SK-N-SH (cell line): Measurements from ENCODE around the gene ZCRB1. TPM values are rescaled to one million over a fixed set of nuclear protein-coding genes. Genes with fewer than 3 reads are reported as not detected.

ENCODE experiments used
- CTCF ChIA-PET: fragments of 300-600, 350-600 bp; formaldehyde crosslinking; extraction: SDS; loops from one replicate; lab custom pipeline; 2021; lab: Yijun Ruan, JAX
- POLR2A ChIA-PET: fragments of 350-600 bp; sonication (Branson Sonifier 250); formaldehyde crosslinking; extraction: SDS; loops from one replicate; lab custom pipeline; 2020; ENCODE audit warnings: antibody characterized with exemption, inconsistent platforms; lab: Yijun Ruan, JAX
- DNase-seq: peaks from one replicate; pipeline ENCODE4 v3.0.0; 2012
- H2AFZ ChIP-seq: fragments of 200-600 bp; sonication (generic); 2 replicates; pipeline ENCODE4 v1.8.1; 2016; ENCODE audit warnings: antibody characterized with exemption, mild to moderate bottlenecking, low read depth
- H3F3A ChIP-seq: fragments of 200-600 bp; sonication (generic); replicated peaks from 2 replicates; pipeline ENCODE3; 2016; ENCODE audit warnings: antibody characterized with exemption, mild to moderate bottlenecking; ENCODE audit not compliant: insufficient read depth
- H3K27ac ChIP-seq, 2 experiments: fragments of 200-500 bp in 1 of 2; fragments of 200-600 bp in 1 of 2; sonication (Bioruptor generic) in 1 of 2; sonication (generic), shearing (Covaris generic) in 1 of 2; 2 replicates each; pipeline versions ENCODE4 v1.5.1 to v1.6.1; 2014 to 2016; ENCODE audit warnings: low read depth in 2 of 2, inconsistent platforms in 1 of 2, low read length in 1 of 2, mild to moderate bottlenecking in 1 of 2, mixed read lengths in 1 of 2
- H3K27me3 ChIP-seq: fragments of 200-600 bp; sonication (generic), shearing (Covaris generic); 2 replicates; pipeline ENCODE4 v1.6.1; 2016; ENCODE audit warnings: mixed run types; ENCODE audit not compliant: insufficient read depth
- H3K36me3 ChIP-seq, 2 experiments: fragments of 200-500 bp in 1 of 2; fragments of 200-600 bp in 1 of 2; sonication (Bioruptor generic) in 1 of 2; sonication (generic) in 1 of 2; replicated peaks in 1 of 2; 2 replicates each; pipeline versions ENCODE3 to v1.5.1; 2014 to 2016; ENCODE audit warnings: low read length in 1 of 2, mild to moderate bottlenecking in 1 of 2; ENCODE audit not compliant: insufficient read depth in 2 of 2, control insufficient read depth in 1 of 2
- H3K4me1 ChIP-seq, 2 experiments: fragments of 200-500 bp in 1 of 2; fragments of 200-600 bp in 1 of 2; sonication (Bioruptor generic) in 1 of 2; sonication (generic), shearing (Covaris generic) in 1 of 2; 2 replicates each; pipeline versions ENCODE4 v1.5.1 to v1.6.1; 2014 to 2016; ENCODE audit warnings: low read depth in 1 of 2, low read length in 1 of 2, mixed run types in 1 of 2; ENCODE audit not compliant: insufficient read depth in 2 of 2, control insufficient read depth in 1 of 2
- H3K4me2 ChIP-seq: fragments of 200-600 bp; sonication (generic), shearing (Covaris generic); 2 replicates; pipeline ENCODE4 v1.6.1; 2017; ENCODE audit warnings: mixed run types
- H3K4me3 ChIP-seq, 2 experiments: fragments of 200-500 bp in 1 of 2; fragments of 200-600 bp in 1 of 2; sonication (Bioruptor generic) in 1 of 2; sonication (generic), shearing (Covaris generic) in 1 of 2; 2 replicates each; pipeline versions ENCODE4 v1.5.1 to v1.8.1; 2014 to 2016; ENCODE audit warnings: low read depth in 2 of 2, inconsistent platforms in 1 of 2, low read length in 1 of 2, mild to moderate bottlenecking in 1 of 2, mixed read lengths in 1 of 2, moderate library complexity in 1 of 2
- H3K79me2 ChIP-seq: fragments of 200-600 bp; sonication (generic); 2 replicates; pipeline ENCODE4 v1.8.1; 2017; ENCODE audit warnings: mild to moderate bottlenecking; ENCODE audit not compliant: insufficient read depth
- H3K9ac ChIP-seq: fragments of 200-600 bp; sonication (generic); 2 replicates; pipeline ENCODE4 v1.6.1; 2017; ENCODE audit warnings: mixed run types
- H3K9me2 ChIP-seq: fragments of 200-600 bp; sonication (generic); 2 replicates; pipeline ENCODE4 v1.6.1; 2017; ENCODE audit warnings: mixed run types
- H3K9me3 ChIP-seq: fragments of 200-600 bp; sonication (generic); 2 replicates; pipeline ENCODE4 v1.6.1; 2017; ENCODE audit warnings: mixed run types, mild to moderate bottlenecking, moderate library complexity
- H4K20me1 ChIP-seq: fragments of 200-600 bp; sonication (generic); 2 replicates; pipeline ENCODE4 v1.6.1; 2017; ENCODE audit warnings: mild to moderate bottlenecking, mixed run types; ENCODE audit not compliant: insufficient read depth
- CHD2 ChIP-seq: fragments of 150-350 bp; IDR thresholded peaks from 2 replicates; pipeline ENCODE4 v1.6.1; 2018; ENCODE audit warnings: low read length; ENCODE audit not compliant: partially characterized antibody
- CTCF ChIP-seq: fragments of 200-600 bp; sonication (generic); IDR thresholded peaks from 2 replicates; pipeline ENCODE4 v1.6.1; 2017; ENCODE audit warnings: antibody characterized with exemption, mild to moderate bottlenecking, moderate library complexity
- FOSL2 ChIP-seq: IDR thresholded peaks from 2 replicates; pipeline ENCODE4 v1.4.0; 2012; ENCODE audit warnings: low read depth, mild to moderate bottlenecking, moderate library complexity, borderline replicate concordance
- FOXJ3 ChIP-seq: sonication (generic); formaldehyde crosslinking; IDR thresholded peaks from 2 replicates; pipeline ENCODE4 v1.5.1; 2020; ENCODE audit warnings: mild to moderate bottlenecking, missing genetic modification reagents
- GATA2 ChIP-seq: sonication (generic); formaldehyde crosslinking; IDR thresholded peaks from 2 replicates; pipeline ENCODE4 v1.5.0; 2020; ENCODE audit warnings: mild to moderate bottlenecking, missing genetic modification reagents
- JUND ChIP-seq: IDR thresholded peaks from 2 replicates; pipeline ENCODE4 v1.4.0; 2012
- MXI1 ChIP-seq: IDR thresholded peaks from 2 replicates; pipeline ENCODE4 v1.6.1; 2012; ENCODE audit warnings: mild to moderate bottlenecking, low read depth, low read length, improper control_type of control experiment
- NFIC ChIP-seq: IDR thresholded peaks from 2 replicates; pipeline ENCODE4 v1.4.0; 2012; ENCODE audit warnings: borderline replicate concordance
- RXRA ChIP-seq: IDR thresholded peaks from 2 replicates; pipeline ENCODE4 v1.4.0; 2012; ENCODE audit warnings: low read depth, mild to moderate bottlenecking, borderline replicate concordance
- SMC3 ChIP-seq: IDR thresholded peaks from 2 replicates; pipeline ENCODE4 v1.6.1; 2012; ENCODE audit warnings: low read depth, low read length, improper control_type of control experiment
- TAF1 ChIP-seq: IDR thresholded peaks from 2 replicates; pipeline ENCODE4 v1.6.1; 2012; ENCODE audit warnings: low read depth, mild to moderate bottlenecking, low read length, moderate library complexity, borderline replicate concordance
- TCF12 ChIP-seq: IDR thresholded peaks from 2 replicates; pipeline ENCODE4 v1.4.0; 2012
- TEAD4 ChIP-seq: IDR thresholded peaks from 2 replicates; pipeline ENCODE4 v1.4.0; 2012; ENCODE audit warnings: mild to moderate bottlenecking, borderline replicate concordance; ENCODE audit not compliant: insufficient read depth
- YY1 ChIP-seq: IDR thresholded peaks from 2 replicates; pipeline ENCODE4 v1.4.0; 2012; ENCODE audit warnings: low read depth, mild to moderate bottlenecking
- WGBS: methylation state at CpG from one replicate; pipeline ENCODE4 v1.1.6; 2017; ENCODE audit warnings: low lambda C conversion rate; 5-methylcytosine and 5-hydroxymethylcytosine counted together
- polyA plus RNA-seq, 3 experiments: library from polyadenylated mRNA; depleted of rRNA; stranded (reverse); fragments of >200 nt; gene quantifications; 2 replicates each; pipeline ENCODE4 v1.2.3, GENCODE V29; 2012
- TF ChIP-seq, protein P1 (sequence below): IDR thresholded peaks from 2 replicates; pipeline ENCODE4; 2012
- TF ChIP-seq, protein P2 (sequence below): IDR thresholded peaks from 2 replicates; pipeline ENCODE4 v1.4.0; 2012; ENCODE audit warnings: low read depth

The ZCRB1 gene
- polyA plus RNA-seq, 1 of the 3 experiments (the other 2 are of a cell fraction), result 18.7 TPM

DNA sequence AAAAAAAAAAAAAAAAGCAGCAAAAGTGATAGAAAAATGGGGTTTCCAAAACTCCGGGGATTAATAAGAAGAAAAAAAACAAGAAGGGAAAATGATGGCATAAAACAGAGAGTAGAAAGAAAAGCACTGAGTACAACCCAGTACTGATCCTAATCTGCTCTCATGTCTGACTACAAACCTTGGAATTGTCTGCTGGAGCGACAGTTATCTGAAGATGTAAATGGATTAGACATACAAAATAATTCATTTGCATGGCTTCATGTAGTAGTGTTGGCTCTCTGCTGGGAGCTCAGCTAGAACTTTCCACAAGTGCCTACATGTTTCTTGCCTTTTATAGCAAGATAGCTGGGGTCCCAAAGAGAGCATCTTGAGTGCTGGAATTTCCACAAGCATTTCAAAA lies 34.2 kb downstream of the ZCRB1 start:
- no peak overlapping the region for H3K4me3 ChIP-seq
- H3K36me3 ChIP-seq, result no peaks in the 10 kb centered on the region
- 12% methylated on average over 2 of the region's 2 CpGs for WGBS
- H3K4me1 ChIP-seq, result no peaks in the 10 kb centered on the region
- H3K4me2 ChIP-seq, result no peak overlapping the region
- no peaks in the 10 kb centered on the region for H3K27me3 ChIP-seq
- ChIA-PET POLR2A (interaction anchor here (0.6 kb wide), 1 partner anchor 19 kb away, joined by 3 read pairs; no protein-coding TSS in a partner anchor), CTCF (no interaction called here)
- H2AFZ ChIP-seq, result peak overlapping the region; percentile 51; the same call in 1 of the 2 replicates
- peaks cover 6% of the 10 kb centered on the region for H3F3A ChIP-seq
- H3K9me2 ChIP-seq, result no peaks in the 10 kb centered on the region
- no peaks in the 10 kb centered on the region for H3K79me2 ChIP-seq
- DNase-seq, result peak; percentile 38
- H3K9ac ChIP-seq, result no peak overlapping the region
- H3K9me3 ChIP-seq, result no peaks in the 10 kb centered on the region
- H4K20me1 ChIP-seq, result no peaks in the 10 kb centered on the region
- no peak for TF ChIP-seq FOSL2
- 0 out of 2 replicates have a peak, but pooled peaks have one; percentile 13 for TF ChIP-seq TCF12
- peak; percentile 31 for TF ChIP-seq JUND
- TF ChIP-seq, protein P1, sequence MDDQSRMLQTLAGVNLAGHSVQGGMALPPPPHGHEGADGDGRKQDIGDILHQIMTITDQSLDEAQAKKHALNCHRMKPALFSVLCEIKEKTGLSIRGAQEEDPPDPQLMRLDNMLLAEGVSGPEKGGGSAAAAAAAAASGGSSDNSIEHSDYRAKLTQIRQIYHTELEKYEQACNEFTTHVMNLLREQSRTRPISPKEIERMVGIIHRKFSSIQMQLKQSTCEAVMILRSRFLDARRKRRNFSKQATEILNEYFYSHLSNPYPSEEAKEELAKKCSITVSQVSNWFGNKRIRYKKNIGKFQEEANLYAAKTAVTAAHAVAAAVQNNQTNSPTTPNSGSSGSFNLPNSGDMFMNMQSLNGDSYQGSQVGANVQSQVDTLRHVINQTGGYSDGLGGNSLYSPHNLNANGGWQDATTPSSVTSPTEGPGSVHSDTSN, result peak; percentile 41; the same call in 1 of the 2 replicates
- TF ChIP-seq GATA2 (CRISPR knock-in tag), result peak; percentile 57
- peak overlapping the region in 1 of 2 experiments; percentile 27; a peak in 2 of 4 replicates for H3K27ac ChIP-seq

- POLR2A ChIA-PET, result no interaction called here
- 79% methylated on average over 9 of the region's 9 CpGs for WGBS
- H3K4me3 ChIP-seq, result no peak overlapping the region
Observed at GRCh38 chr12:42288544-42288943, 37.4 kb downstream of the ZCRB1 start.

GRCh38 chr12:42286741-42287140 lies 39.2 kb downstream of the ZCRB1 start:
- peaks cover 0 to 3% of the 10 kb centered on the region in 2 experiments; a peak in 1 of 4 replicates for H3K4me1 ChIP-seq
- no peaks in the 10 kb centered on the region for H3K9me3 ChIP-seq
- H3K27me3 ChIP-seq, result no peaks in the 10 kb centered on the region
- no peak for DNase-seq
- H3K36me3 ChIP-seq, result no peaks in the 10 kb centered on the region
- no peaks in the 10 kb centered on the region for H3K79me2 ChIP-seq
- H2AFZ ChIP-seq, result no peak overlapping the region
- no peak overlapping the region for H3K9ac ChIP-seq
- no peaks in the 10 kb centered on the region for H3K9me2 ChIP-seq
- H3K4me3 ChIP-seq, result no peak overlapping the region
- H3F3A ChIP-seq, result peaks cover 5% of the 10 kb centered on the region
- TF ChIP-seq YY1 (no peak), CTCF (no peak), TAF1 (no peak), MXI1 (no peak), CHD2 (no peak), RXRA (no peak), NFIC (no peak), FOXJ3 (CRISPR knock-in tag) (no peak), TEAD4 (no peak), FOSL2 (no peak)
- TF ChIP-seq, protein P2, sequence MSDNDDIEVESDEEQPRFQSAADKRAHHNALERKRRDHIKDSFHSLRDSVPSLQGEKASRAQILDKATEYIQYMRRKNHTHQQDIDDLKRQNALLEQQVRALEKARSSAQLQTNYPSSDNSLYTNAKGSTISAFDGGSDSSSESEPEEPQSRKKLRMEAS, result no peak
- TF ChIP-seq, all 33 proteins: peak for 0
- no peak overlapping the region for H3K27ac ChIP-seq
- no peak overlapping the region for H3K4me2 ChIP-seq
- H4K20me1 ChIP-seq, result no peaks in the 10 kb centered on the region
- WGBS, result 90% methylated on average over 23 of the region's 26 CpGs
- CTCF ChIA-PET, result interaction anchor here (0.8 kb wide), 1 partner anchor 10 kb away, joined by 4 read pairs; no protein-coding TSS in a partner anchor
- POLR2A ChIA-PET, result no interaction called here

More at GRCh38 chr12:42288544-42288943, 37.4 kb downstream of the ZCRB1 start:
- Histone ChIP-seq H4K20me1 (no peaks in the 10 kb centered on the region), H3K27ac (no peak overlapping the region), H3K9me3 (no peaks in the 10 kb centered on the region), H3K4me2 (no peak overlapping the region), H2AFZ (no peak overlapping the region), H3K79me2 (no peaks in the 10 kb centered on the region), H3K27me3 (no peaks in the 10 kb centered on the region), H3K4me1 (peaks cover 0 to 3% of the 10 kb centered on the region in 2 experiments; a peak in 1 of 4 replicates), H3K9me2 (no peaks in the 10 kb centered on the region)
- no peak for DNase-seq
- TF ChIP-seq, protein P2, result no peak
- TF ChIP-seq SMC3, result no peak
- TF ChIP-seq, all 33 proteins: peak for 0
- H3K36me3 ChIP-seq, result no peaks in the 10 kb centered on the region
- no peak overlapping the region for H3K9ac ChIP-seq
- CTCF ChIA-PET, result no interaction called here
- H3F3A ChIP-seq, result peaks cover 11% of the 10 kb centered on the region
